Germinal center (tissue), 1 donor: ENCODE data around the gene IZUMO2.
"Not testable (repeated sequence)": the region's sequence is repeated elsewhere in the genome, so short reads cannot be mapped to it uniquely, and the experiment has no call there.

Experiments
- DNase-seq: peaks from one replicate; pipeline ENCODE4 v3.0.0; 2012; ENCODE audit warnings: mixed read lengths, low spot score

Gene IZUMO2

GRCh38 chr19:50184196-50184595 is 21.1 kb upstream of the IZUMO2 start:
- no peak for DNase-seq

GRCh38 chr19:50181121-50181520 is 18.0 kb upstream of the IZUMO2 start:
- no peak for DNase-seq

- DNase-seq, result no peak
Measured at GRCh38 chr19:50178859-50179537, 15.9 kb upstream of the IZUMO2 start.

DNA sequence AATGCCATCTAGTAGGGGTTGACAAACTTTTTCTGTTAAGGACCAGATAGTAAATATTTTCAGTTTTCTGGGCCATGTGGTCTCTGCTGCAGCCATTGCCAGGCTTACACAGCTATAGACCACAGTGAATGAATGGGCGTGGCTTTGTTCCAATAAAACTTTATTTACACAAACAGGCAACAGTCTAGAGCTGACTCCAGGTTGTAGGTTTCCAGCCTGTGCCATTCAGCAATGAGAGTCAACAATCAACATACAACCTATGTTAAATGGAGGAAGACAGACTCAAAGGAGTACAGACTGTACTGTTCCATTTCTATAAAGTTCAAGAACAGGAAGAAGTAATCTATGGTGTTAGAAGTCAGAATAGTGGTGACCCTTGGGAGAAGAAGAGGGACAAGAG is 15.2 kb upstream of the IZUMO2 start:
- no peak for DNase-seq

GRCh38 chr19:50176775-50177174 is 13.7 kb upstream of the IZUMO2 start:
- no peak for DNase-seq

DNA sequence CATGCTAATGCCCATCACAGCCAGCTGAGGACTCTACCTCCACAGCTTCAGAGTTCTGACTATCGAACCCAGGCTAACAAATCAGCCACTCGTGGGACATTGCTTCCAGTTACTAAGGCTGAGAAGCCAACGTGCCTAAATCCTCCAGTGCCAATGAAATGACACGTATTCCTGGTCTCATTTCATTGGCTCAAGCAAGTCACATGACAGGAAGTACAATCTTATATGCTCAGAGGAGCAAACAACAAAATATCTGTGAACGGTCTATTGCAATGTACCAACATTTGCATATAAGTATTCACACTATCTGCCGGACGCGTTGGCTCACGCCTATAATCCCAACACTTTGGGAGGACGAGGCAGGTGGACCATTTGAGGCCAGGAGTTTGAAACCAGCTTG is 12.8 kb upstream of the IZUMO2 start:
- DNase-seq, result no peak

- DNase-seq, result no peak
Measured at GRCh38 chr19:50174100-50174793, 11.2 kb upstream of the IZUMO2 start.

- no peak for DNase-seq
Measured at GRCh38 chr19:50173127-50173526, 10.0 kb upstream of the IZUMO2 start.

GRCh38 chr19:50172726-50173125 is 9.6 kb upstream of the IZUMO2 start:
- DNase-seq, result no peak

GRCh38 chr19:50171752-50172151 is 8.7 kb upstream of the IZUMO2 start:
- no peak for DNase-seq

GRCh38 chr19:50167314-50167721 is 4.2 kb upstream of the IZUMO2 start:
- no peak for DNase-seq

DNA sequence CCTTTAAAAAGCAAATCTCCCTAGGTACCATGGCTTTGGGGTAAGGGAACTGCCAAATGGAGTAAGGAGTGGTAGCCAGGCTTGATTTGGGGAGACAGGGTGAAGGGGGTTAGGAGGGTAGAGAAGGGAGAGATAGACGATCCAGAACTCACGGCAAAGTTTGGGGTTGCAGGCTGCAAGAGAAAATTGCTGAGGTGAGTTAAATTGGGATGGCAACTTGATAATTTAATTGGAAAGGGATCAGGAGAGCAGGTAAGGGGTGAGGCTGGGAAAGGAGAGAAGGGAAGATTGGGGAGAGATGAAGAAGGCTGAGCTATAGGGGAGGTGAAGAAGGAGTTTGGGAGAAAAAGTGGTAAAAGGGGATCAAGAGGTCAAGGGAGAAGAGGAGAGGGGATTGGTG is 4.0 kb downstream of the IZUMO2 start:
- no peak for DNase-seq

- DNase-seq, result no peak
Measured at GRCh38 chr19:50158577-50158976, 4.5 kb downstream of the IZUMO2 start.

DNA sequence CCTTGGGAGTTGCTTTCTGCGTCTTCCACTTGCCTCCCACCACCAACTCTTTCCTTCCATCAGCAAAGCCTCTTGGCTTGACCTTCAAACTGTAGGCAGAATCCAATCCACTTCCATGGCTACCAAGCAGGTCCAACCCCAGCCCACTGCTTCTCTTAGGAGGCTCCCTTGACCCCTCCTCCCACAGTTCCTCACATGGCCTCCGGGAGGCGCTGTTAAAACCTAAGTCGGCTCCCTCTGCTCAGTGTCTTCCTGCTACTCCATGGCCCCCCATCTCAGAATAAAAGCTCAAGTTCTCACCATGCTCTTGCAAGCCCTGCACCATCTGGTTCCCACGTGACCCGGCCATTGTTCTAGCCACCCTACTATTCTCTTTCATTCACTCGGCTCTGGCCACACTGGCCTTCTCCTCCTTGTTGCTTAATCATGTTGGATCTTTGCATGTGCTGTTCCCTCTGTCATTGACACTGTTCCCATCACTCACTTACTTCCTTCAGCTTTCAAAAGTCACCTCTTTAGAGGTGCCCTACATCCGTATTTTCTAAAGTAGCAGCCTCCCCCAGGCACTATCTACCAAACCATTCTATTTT is 7.5 kb downstream of the IZUMO2 start:
- no peak for DNase-seq

DNA sequence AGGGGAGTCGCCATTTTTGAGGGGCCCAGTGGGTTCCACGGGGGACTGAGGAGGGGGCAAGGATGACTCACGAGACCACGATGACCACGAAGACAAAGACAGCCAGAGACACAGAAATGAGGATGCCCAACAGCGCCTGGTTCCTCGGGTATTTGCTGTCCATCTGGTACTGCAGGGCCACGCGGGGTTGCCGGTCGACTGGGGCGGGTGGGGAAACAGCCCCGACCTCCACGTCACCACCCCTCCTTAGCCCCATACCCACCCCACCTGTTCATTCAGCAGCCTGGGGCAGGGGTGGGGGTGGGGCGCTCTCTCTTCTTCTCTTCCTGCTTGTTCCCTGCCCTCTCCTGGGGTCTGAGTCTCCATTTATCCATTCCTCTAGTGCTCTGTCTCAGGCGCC is 8.6 kb downstream of the IZUMO2 start:
- no peak for DNase-seq

GRCh38 chr19:50152578-50152977 is 10.5 kb downstream of the IZUMO2 start:
- DNase-seq, result no peak

DNA sequence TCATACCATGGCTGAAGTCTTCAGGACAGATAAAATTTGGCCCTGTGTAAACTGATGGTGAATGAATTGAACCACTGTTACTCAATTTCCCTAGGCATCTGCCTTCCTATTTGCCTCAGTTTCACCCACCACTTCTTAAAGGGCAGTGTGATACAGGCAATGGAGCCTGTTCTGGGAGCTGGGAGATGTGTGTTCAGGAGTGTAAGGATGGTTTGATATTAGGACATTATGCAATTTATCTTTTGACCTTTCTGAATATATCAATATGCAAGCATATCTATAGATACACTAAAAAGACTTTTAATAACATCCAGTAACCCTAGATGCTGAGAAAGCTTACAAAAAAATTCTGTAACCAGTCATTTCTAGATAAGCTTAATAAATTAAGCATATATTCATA is 14.6 kb downstream of the IZUMO2 start:
- no peak for DNase-seq

- peak; percentile 50 for DNase-seq
Measured at GRCh38 chr19:50147462-50148423, 15.3 kb downstream of the IZUMO2 start.

DNA sequence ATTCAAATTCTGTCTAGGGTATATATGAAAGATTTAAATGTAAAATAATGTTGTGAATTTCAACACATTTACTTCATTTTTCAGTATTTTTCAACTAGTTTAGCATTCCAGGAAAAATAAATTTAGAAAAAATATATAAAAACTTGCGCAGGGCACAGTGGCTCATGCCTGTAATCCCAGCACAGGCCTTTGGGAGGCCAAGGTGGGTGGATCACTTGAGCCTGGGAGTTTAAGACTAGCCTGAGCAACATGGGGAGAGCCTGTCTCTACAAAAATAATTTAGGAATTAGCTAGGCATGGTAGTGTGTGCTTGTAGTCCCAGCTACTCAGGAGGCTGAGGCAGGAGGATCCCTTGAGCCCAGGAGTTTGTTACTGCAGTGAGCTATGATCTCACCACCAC is 21.2 kb downstream of the IZUMO2 start:
- not testable (repeated sequence) for DNase-seq

- not testable (repeated sequence) for DNase-seq
Measured at GRCh38 chr19:50140118-50140845, 22.8 kb downstream of the IZUMO2 start.

DNA sequence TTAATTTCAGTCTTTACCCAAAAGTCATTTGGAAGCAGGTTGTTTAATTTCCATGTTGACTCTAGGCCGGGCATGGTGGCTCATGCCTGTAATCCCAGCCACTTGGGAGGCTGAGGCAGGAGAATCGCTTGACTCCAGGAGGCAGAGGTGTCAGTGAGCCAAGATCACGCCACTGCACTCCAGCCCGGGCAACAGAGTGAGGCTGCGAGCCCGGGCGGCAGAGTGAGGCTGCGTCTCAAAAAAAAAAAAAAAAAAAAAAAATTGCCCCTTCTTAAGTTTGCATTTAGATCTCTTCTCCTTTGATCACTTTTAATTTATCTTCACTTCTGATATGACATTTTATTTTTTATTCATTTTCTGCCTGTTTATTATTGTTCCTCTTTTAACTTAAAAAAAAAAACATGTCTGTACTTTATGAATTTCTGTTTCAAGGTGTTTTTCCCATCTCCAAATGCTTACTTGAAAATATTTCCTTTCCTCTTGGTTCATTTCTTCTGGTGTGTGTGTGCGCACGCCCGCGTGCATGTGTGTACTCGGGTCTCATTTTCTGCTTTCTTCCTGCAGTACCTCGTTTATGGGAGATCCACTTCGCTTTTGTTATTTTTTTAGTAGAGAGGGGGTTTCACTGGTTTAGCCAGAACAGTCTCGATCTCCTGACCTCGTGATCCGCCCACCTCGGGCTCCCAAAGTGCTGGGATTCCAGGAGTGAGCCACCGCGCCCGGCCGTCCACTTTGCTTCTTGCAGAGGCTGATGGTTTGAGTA is 26.3 kb downstream of the IZUMO2 start:
- DNase-seq, result not testable (repeated sequence)
